ENCODE data around the gene DPP10.

DPP10 gene

DNA sequence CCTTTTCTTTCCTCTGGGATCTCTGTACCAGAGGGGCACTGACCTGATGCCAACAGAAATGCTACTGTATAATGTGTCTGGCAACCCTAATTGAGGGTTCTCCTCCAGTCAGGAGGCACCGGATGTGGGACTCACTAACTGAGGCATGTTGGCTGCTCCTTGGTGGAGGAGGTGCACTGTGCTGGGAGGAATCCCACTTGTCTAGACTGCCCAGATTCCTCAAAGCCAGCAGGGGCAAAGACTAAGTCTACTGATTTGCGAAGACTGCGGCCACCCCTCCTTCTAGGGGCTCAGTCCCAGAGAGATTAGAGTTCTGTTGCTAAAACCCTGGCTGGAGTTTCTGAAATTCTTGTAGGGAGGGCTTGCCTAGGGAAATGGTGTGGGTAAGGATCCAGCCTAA, 1192.1 kb downstream of the DPP10 start:
- Histone ChIP-seq H2AFZ (ENCODE audit: low read length) (no peak overlapping the region), H3K9me2 (replicated peaks; ENCODE audit: low read depth, low read length) (no peaks in the 10 kb centered on the region), H3K9me3 (ENCODE audit: insufficient read depth, low read depth, low read length) (no peaks in the 10 kb centered on the region; the same call in 1 of the 2 replicates), H3K4me2 (ENCODE audit: low read depth, low read length, poor library complexity, severe bottlenecking) (no peak overlapping the region), H3F3A (ENCODE audit: low read depth) (no peaks in the 10 kb centered on the region), H3K36me3 (ENCODE audit: insufficient read depth, low read length) (no peaks in the 10 kb centered on the region), H3K79me2 (ENCODE audit: insufficient read depth, low read length) (no peaks in the 10 kb centered on the region), H3K4me3 (ENCODE audit: low read length, poor library complexity, severe bottlenecking) (no peak overlapping the region), H3K27me3 (ENCODE audit: insufficient read depth, low read length, poor library complexity, severe bottlenecking) (no peaks in the 10 kb centered on the region), H3K9ac (ENCODE audit: low read depth, low read length, poor library complexity, severe bottlenecking) (no peak overlapping the region), H4K20me1 (ENCODE audit: insufficient read depth, low read length, poor library complexity, severe bottlenecking) (no peaks in the 10 kb centered on the region), H3K4me1 (ENCODE audit: insufficient read depth, low read length, poor library complexity, severe bottlenecking) (no peaks in the 10 kb centered on the region)
- TF ChIP-seq, protein P1, sequence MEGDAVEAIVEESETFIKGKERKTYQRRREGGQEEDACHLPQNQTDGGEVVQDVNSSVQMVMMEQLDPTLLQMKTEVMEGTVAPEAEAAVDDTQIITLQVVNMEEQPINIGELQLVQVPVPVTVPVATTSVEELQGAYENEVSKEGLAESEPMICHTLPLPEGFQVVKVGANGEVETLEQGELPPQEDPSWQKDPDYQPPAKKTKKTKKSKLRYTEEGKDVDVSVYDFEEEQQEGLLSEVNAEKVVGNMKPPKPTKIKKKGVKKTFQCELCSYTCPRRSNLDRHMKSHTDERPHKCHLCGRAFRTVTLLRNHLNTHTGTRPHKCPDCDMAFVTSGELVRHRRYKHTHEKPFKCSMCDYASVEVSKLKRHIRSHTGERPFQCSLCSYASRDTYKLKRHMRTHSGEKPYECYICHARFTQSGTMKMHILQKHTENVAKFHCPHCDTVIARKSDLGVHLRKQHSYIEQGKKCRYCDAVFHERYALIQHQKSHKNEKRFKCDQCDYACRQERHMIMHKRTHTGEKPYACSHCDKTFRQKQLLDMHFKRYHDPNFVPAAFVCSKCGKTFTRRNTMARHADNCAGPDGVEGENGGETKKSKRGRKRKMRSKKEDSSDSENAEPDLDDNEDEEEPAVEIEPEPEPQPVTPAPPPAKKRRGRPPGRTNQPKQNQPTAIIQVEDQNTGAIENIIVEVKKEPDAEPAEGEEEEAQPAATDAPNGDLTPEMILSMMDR (conservative IDR thresholded peaks at IDR 0.05; ENCODE audit: low read length), result no peak
- no peak for TF ChIP-seq EZH2phosphoT487 (IDR thresholded peaks at IDR 0.05; ENCODE audit: borderline replicate concordance)

DNA sequence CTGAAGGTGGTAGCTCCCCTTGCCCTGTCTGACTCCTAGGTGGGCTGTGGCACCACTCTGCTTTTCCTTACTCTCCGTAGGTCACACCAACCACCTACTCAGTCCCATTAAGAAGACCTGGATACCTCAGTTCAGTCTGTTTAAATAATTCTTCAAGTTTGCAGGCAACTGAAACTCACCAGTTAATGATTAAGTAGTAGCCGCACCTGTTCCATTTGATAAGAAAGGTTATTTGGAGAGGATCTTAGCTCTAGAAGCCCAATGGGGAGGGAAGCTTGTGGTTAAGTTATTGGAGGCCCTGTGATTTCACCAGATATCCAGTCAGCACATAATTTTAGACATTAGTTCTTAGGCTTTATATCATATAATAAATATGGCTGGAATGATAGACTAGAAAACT, 1193.0 kb downstream of the DPP10 start:
- Histone ChIP-seq H3K9me3 (ENCODE audit: insufficient read depth, low read depth, low read length) (no peaks in the 10 kb centered on the region; the same call in 1 of the 2 replicates), H3K4me1 (ENCODE audit: insufficient read depth, low read length, poor library complexity, severe bottlenecking) (no peaks in the 10 kb centered on the region), H3F3A (ENCODE audit: low read depth) (no peaks in the 10 kb centered on the region), H2AFZ (ENCODE audit: low read length) (no peak overlapping the region), H3K9ac (ENCODE audit: low read depth, low read length, poor library complexity, severe bottlenecking) (no peak overlapping the region), H3K27me3 (ENCODE audit: insufficient read depth, low read length, poor library complexity, severe bottlenecking) (no peaks in the 10 kb centered on the region), H3K79me2 (ENCODE audit: insufficient read depth, low read length) (no peaks in the 10 kb centered on the region), H4K20me1 (ENCODE audit: insufficient read depth, low read length, poor library complexity, severe bottlenecking) (no peaks in the 10 kb centered on the region), H3K4me3 (ENCODE audit: low read length, poor library complexity, severe bottlenecking) (no peak overlapping the region), H3K9me2 (replicated peaks; ENCODE audit: low read depth, low read length) (no peaks in the 10 kb centered on the region), H3K36me3 (ENCODE audit: insufficient read depth, low read length) (no peaks in the 10 kb centered on the region), H3K4me2 (ENCODE audit: low read depth, low read length, poor library complexity, severe bottlenecking) (no peak overlapping the region)
- no peak for TF ChIP-seq EZH2phosphoT487 (IDR thresholded peaks at IDR 0.05; ENCODE audit: borderline replicate concordance)
- TF ChIP-seq, protein P1 (conservative IDR thresholded peaks at IDR 0.05; ENCODE audit: low read length), result no peak

DNA sequence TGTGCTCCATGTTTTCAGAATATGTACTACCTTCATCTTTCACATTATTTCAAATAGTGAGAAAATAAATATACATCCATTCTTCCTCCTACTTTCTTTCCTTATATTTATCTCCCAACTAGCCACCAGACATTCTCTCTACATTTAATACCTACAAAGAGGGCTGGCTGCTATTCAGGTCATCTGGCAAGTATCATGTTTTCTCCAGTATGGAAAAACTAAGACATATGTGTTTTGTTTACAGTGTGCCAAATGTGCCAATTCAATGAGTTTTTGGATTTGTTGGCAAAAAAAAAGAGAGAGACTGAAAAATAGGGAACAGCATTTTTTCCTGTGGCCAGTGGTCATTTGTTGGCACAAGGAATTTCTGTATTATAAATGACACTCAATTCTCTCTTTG, 1207.3 kb downstream of the DPP10 start:
- Histone ChIP-seq H3F3A (ENCODE audit: low read depth) (no peaks in the 10 kb centered on the region), H3K4me1 (ENCODE audit: insufficient read depth, low read length, poor library complexity, severe bottlenecking) (no peaks in the 10 kb centered on the region), H2AFZ (ENCODE audit: low read length) (no peak overlapping the region), H3K27me3 (ENCODE audit: insufficient read depth, low read length, poor library complexity, severe bottlenecking) (no peaks in the 10 kb centered on the region), H3K79me2 (ENCODE audit: insufficient read depth, low read length) (no peaks in the 10 kb centered on the region), H4K20me1 (ENCODE audit: insufficient read depth, low read length, poor library complexity, severe bottlenecking) (no peaks in the 10 kb centered on the region), H3K36me3 (ENCODE audit: insufficient read depth, low read length) (no peaks in the 10 kb centered on the region), H3K9me3 (ENCODE audit: insufficient read depth, low read depth, low read length) (no peaks in the 10 kb centered on the region), H3K9me2 (replicated peaks; ENCODE audit: low read depth, low read length) (no peaks in the 10 kb centered on the region), H3K4me3 (ENCODE audit: low read length, poor library complexity, severe bottlenecking) (no peak overlapping the region), H3K9ac (ENCODE audit: low read depth, low read length, poor library complexity, severe bottlenecking) (no peak overlapping the region), H3K4me2 (ENCODE audit: low read depth, low read length, poor library complexity, severe bottlenecking) (no peak overlapping the region)
- no peak for TF ChIP-seq EZH2phosphoT487 (IDR thresholded peaks at IDR 0.05; ENCODE audit: borderline replicate concordance)
- TF ChIP-seq, protein P1 (conservative IDR thresholded peaks at IDR 0.05; ENCODE audit: low read length), result no peak
